Measurements from ENCODE around the gene PIGX. TPM values are rescaled to one million over a fixed set of nuclear protein-coding genes. Genes with fewer than 3 reads are reported as not detected.

Gene PIGX
- total and polyA plus RNA-seq, 2 experiments from 2014 or later, result 13.0 to 14.5 TPM

DNA sequence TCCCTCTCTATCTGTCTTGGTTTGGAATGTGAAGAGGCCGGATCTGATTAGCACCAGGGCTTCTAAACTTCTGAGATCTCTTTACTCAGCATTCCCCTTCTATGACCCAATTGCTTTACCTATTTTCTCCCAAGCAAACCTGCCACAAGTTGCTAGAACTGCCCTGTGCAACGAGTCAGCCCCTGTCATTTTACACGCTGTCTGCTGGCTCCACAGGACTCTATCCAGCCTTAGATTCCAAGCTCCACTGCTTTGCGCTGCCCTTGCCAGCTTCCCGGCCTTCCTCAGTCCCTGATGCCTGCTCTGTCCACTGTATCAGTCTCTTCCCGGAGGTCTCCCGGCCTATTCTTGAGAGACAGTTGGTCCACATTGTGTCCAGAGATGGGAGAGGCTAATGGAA lies 12.4 kb upstream of the PIGX start:
- no peaks in the 10 kb centered on the region for H4K20me1 ChIP-seq (replicated peaks; ENCODE audit: insufficient read depth)
- no peak overlapping the region for H3K4me3 ChIP-seq
- H3K36me3 ChIP-seq (ENCODE audit: insufficient read depth), result no peaks in the 10 kb centered on the region
- Mint-ChIP-seq H3K36me3 (ENCODE audit: low read depth) (no peaks in the 10 kb centered on the region), H3K9me3 (no peaks in the 10 kb centered on the region), H3K27me3 (ENCODE audit: insufficient read depth, low read depth, poor library complexity) (peaks cover 1% of the 10 kb centered on the region), H3K4me1 (no peaks in the 10 kb centered on the region), H3K27ac (no peak overlapping the region), H3K4me3 (no peak overlapping the region)
- TF ChIP-seq JUNB (IDR thresholded peaks at IDR 0.05; ENCODE audit: unreplicated experiment), result no peak
- TF ChIP-seq, protein P1, sequence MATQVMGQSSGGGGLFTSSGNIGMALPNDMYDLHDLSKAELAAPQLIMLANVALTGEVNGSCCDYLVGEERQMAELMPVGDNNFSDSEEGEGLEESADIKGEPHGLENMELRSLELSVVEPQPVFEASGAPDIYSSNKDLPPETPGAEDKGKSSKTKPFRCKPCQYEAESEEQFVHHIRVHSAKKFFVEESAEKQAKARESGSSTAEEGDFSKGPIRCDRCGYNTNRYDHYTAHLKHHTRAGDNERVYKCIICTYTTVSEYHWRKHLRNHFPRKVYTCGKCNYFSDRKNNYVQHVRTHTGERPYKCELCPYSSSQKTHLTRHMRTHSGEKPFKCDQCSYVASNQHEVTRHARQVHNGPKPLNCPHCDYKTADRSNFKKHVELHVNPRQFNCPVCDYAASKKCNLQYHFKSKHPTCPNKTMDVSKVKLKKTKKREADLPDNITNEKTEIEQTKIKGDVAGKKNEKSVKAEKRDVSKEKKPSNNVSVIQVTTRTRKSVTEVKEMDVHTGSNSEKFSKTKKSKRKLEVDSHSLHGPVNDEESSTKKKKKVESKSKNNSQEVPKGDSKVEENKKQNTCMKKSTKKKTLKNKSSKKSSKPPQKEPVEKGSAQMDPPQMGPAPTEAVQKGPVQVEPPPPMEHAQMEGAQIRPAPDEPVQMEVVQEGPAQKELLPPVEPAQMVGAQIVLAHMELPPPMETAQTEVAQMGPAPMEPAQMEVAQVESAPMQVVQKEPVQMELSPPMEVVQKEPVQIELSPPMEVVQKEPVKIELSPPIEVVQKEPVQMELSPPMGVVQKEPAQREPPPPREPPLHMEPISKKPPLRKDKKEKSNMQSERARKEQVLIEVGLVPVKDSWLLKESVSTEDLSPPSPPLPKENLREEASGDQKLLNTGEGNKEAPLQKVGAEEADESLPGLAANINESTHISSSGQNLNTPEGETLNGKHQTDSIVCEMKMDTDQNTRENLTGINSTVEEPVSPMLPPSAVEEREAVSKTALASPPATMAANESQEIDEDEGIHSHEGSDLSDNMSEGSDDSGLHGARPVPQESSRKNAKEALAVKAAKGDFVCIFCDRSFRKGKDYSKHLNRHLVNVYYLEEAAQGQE (IDR thresholded peaks at IDR 0.05; ENCODE audit: unreplicated experiment), result no peak
- no peak for TF ChIP-seq CREB1 (CRISPR knock-in tag; IDR thresholded peaks at IDR 0.05; ENCODE audit: low read depth)
- no peak for TF ChIP-seq ZNF114 (CRISPR knock-in tag; IDR thresholded peaks at IDR 0.05)
- no peak for TF ChIP-seq EZH2 (IDR thresholded peaks at IDR 0.05; ENCODE audit: low read depth, unreplicated experiment)
- no peak for TF ChIP-seq STAT1 (IDR thresholded peaks at IDR 0.05; ENCODE audit: unreplicated experiment)
- TF ChIP-seq EZH2phosphoT487 (IDR thresholded peaks at IDR 0.05; ENCODE audit: unreplicated experiment), result no peak
- TF ChIP-seq, protein P2, sequence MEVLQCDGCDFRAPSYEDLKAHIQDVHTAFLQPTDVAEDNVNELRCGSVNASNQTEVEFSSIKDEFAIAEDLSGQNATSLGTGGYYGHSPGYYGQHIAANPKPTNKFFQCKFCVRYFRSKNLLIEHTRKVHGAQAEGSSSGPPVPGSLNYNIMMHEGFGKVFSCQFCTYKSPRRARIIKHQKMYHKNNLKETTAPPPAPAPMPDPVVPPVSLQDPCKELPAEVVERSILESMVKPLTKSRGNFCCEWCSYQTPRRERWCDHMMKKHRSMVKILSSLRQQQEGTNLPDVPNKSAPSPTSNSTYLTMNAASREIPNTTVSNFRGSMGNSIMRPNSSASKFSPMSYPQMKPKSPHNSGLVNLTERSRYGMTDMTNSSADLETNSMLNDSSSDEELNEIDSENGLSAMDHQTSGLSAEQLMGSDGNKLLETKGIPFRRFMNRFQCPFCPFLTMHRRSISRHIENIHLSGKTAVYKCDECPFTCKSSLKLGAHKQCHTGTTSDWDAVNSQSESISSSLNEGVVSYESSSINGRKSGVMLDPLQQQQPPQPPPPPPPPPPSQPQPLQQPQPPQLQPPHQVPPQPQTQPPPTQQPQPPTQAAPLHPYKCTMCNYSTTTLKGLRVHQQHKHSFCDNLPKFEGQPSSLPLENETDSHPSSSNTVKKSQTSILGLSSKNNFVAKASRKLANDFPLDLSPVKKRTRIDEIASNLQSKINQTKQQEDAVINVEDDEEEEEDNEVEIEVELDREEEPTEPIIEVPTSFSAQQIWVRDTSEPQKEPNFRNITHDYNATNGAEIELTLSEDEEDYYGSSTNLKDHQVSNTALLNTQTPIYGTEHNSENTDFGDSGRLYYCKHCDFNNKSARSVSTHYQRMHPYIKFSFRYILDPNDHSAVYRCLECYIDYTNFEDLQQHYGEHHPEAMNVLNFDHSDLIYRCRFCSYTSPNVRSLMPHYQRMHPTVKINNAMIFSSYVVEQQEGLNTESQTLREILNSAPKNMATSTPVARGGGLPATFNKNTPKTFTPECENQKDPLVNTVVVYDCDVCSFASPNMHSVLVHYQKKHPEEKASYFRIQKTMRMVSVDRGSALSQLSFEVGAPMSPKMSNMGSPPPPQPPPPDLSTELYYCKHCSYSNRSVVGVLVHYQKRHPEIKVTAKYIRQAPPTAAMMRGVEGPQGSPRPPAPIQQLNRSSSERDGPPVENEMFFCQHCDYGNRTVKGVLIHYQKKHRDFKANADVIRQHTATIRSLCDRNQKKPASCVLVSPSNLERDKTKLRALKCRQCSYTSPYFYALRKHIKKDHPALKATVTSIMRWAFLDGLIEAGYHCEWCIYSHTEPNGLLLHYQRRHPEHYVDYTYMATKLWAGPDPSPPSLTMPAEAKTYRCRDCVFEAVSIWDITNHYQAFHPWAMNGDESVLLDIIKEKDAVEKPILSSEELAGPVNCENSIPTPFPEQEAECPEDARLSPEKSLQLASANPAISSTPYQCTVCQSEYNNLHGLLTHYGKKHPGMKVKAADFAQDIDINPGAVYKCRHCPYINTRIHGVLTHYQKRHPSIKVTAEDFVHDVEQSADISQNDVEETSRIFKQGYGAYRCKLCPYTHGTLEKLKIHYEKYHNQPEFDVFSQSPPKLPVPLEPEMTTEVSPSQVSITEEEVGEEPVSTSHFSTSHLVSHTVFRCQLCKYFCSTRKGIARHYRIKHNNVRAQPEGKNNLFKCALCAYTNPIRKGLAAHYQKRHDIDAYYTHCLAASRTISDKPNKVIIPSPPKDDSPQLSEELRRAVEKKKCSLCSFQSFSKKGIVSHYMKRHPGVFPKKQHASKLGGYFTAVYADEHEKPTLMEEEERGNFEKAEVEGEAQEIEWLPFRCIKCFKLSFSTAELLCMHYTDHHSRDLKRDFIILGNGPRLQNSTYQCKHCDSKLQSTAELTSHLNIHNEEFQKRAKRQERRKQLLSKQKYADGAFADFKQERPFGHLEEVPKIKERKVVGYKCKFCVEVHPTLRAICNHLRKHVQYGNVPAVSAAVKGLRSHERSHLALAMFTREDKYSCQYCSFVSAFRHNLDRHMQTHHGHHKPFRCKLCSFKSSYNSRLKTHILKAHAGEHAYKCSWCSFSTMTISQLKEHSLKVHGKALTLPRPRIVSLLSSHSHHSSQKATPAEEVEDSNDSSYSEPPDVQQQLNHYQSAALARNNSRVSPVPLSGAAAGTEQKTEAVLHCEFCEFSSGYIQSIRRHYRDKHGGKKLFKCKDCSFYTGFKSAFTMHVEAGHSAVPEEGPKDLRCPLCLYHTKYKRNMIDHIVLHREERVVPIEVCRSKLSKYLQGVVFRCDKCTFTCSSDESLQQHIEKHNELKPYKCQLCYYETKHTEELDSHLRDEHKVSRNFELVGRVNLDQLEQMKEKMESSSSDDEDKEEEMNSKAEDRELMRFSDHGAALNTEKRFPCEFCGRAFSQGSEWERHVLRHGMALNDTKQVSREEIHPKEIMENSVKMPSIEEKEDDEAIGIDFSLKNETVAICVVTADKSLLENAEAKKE (CRISPR knock-in tag; IDR thresholded peaks at IDR 0.05), result no peak
- no peak for TF ChIP-seq NANOG (IDR thresholded peaks at IDR 0.05; ENCODE audit: borderline replicate concordance)
- no peak for TF ChIP-seq ZNF331 (CRISPR knock-in tag; IDR thresholded peaks at IDR 0.05; ENCODE audit: low read depth)
- TF ChIP-seq, protein P3, sequence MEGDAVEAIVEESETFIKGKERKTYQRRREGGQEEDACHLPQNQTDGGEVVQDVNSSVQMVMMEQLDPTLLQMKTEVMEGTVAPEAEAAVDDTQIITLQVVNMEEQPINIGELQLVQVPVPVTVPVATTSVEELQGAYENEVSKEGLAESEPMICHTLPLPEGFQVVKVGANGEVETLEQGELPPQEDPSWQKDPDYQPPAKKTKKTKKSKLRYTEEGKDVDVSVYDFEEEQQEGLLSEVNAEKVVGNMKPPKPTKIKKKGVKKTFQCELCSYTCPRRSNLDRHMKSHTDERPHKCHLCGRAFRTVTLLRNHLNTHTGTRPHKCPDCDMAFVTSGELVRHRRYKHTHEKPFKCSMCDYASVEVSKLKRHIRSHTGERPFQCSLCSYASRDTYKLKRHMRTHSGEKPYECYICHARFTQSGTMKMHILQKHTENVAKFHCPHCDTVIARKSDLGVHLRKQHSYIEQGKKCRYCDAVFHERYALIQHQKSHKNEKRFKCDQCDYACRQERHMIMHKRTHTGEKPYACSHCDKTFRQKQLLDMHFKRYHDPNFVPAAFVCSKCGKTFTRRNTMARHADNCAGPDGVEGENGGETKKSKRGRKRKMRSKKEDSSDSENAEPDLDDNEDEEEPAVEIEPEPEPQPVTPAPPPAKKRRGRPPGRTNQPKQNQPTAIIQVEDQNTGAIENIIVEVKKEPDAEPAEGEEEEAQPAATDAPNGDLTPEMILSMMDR (conservative IDR thresholded peaks at IDR 0.05; ENCODE audit: low read depth in 2 of 2), result no peak
- TF ChIP-seq, protein P4, sequence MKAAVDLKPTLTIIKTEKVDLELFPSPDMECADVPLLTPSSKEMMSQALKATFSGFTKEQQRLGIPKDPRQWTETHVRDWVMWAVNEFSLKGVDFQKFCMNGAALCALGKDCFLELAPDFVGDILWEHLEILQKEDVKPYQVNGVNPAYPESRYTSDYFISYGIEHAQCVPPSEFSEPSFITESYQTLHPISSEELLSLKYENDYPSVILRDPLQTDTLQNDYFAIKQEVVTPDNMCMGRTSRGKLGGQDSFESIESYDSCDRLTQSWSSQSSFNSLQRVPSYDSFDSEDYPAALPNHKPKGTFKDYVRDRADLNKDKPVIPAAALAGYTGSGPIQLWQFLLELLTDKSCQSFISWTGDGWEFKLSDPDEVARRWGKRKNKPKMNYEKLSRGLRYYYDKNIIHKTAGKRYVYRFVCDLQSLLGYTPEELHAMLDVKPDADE (IDR thresholded peaks at IDR 0.05), result no peak
- no peak for TF ChIP-seq POLR2AphosphoS5 (IDR thresholded peaks at IDR 0.05; ENCODE audit: low read depth)
- no peak overlapping the region for H3K27ac ChIP-seq (ENCODE audit: low read depth)
- H3K27me3 ChIP-seq (ENCODE audit: insufficient read depth), result no peaks in the 10 kb centered on the region
- H3K4me2 ChIP-seq, result no peak overlapping the region
- H3K4me1 ChIP-seq (ENCODE audit: insufficient read depth), result no peaks in the 10 kb centered on the region
- peak overlapping the region; percentile 28; the same call in 1 of the 2 replicates for H2AFZ ChIP-seq
- H3K79me2 ChIP-seq (replicated peaks; ENCODE audit: insufficient read depth), result no peaks in the 10 kb centered on the region
- no peaks in the 10 kb centered on the region for H3K9me2 ChIP-seq (ENCODE audit: insufficient read depth)
- no peaks in the 10 kb centered on the region; the same call in 1 of the 2 replicates for H3F3A ChIP-seq (replicated peaks; ENCODE audit: low read depth)
- ATAC-seq (no peak), DNase-seq (ENCODE audit: low spot score) (no peak)
